GM23248 (cell line): Measurements from ENCODE around the gene LCN12. TPM values are rescaled to one million over a fixed set of nuclear protein-coding genes. Genes with fewer than 3 reads are reported as not detected.

Source experiments
- DNase-seq: peaks from one replicate; pipeline ENCODE4 v3.0.0-alpha.2; 2015
- H2AFZ ChIP-seq: fragments of 200-600 bp; sonication (generic); 2 replicates; pipeline ENCODE4 v1.6.1; 2016; ENCODE audit warnings: antibody characterized with exemption
- H3F3A ChIP-seq: fragments of 200-600 bp; sonication (generic); 2 replicates; pipeline ENCODE4 v1.6.1; 2016; ENCODE audit warnings: mild to moderate bottlenecking, antibody characterized with exemption, mixed run types; ENCODE audit not compliant: insufficient read depth
- H3K27ac ChIP-seq: fragments of 200-600 bp; sonication (generic); 2 replicates; pipeline ENCODE4 v1.5.1; 2016; ENCODE audit warnings: mild to moderate bottlenecking
- H3K27me3 ChIP-seq: fragments of 200-600 bp; sonication (generic); replicated peaks from 2 replicates; pipeline ENCODE4 v1.6.1; 2016; ENCODE audit warnings: mild to moderate bottlenecking; ENCODE audit not compliant: insufficient read depth
- H3K36me3 ChIP-seq: fragments of 200-600 bp; sonication (generic); 2 replicates; pipeline ENCODE4 v1.6.1; 2016; ENCODE audit warnings: low read depth, mild to moderate bottlenecking
- H3K4me1 ChIP-seq: fragments of 200-600 bp; sonication (generic); 2 replicates; pipeline ENCODE4 v1.6.1; 2016; ENCODE audit warnings: mild to moderate bottlenecking; ENCODE audit not compliant: insufficient read depth
- H3K4me2 ChIP-seq: fragments of 200-600 bp; sonication (generic); one replicate; pipeline ENCODE4 v1.6.1; 2016; ENCODE audit warnings: mild to moderate bottlenecking; ENCODE audit not compliant: unreplicated experiment
- H3K4me3 ChIP-seq: fragments of 200-600 bp; sonication (generic); 2 replicates; pipeline ENCODE4 v1.5.1; 2016; ENCODE audit warnings: mild to moderate bottlenecking
- H3K79me2 ChIP-seq: fragments of 200-600 bp; sonication (generic); 2 replicates; pipeline ENCODE4 v1.6.1; 2016; ENCODE audit warnings: mild to moderate bottlenecking; ENCODE audit not compliant: insufficient read depth
- H3K9ac ChIP-seq: fragments of 200-600 bp; sonication (generic); 2 replicates; pipeline ENCODE4 v1.6.1; 2016; ENCODE audit warnings: mild to moderate bottlenecking
- H3K9me2 ChIP-seq: fragments of 200-600 bp; sonication (generic); 2 replicates; pipeline ENCODE4 v1.6.1; 2016; ENCODE audit warnings: mixed run types, mild to moderate bottlenecking, moderate library complexity; ENCODE audit not compliant: insufficient read depth
- H3K9me3 ChIP-seq: fragments of 200-600 bp; sonication (generic); one replicate; pipeline ENCODE4 v1.6.1; 2017; ENCODE audit warnings: low read depth
- H4K20me1 ChIP-seq: fragments of 200-600 bp; sonication (generic); 2 replicates; pipeline ENCODE4 v1.6.0; 2016; ENCODE audit not compliant: insufficient read depth
- EZH2 ChIP-seq: fragments of 200-600 bp; sonication (generic); IDR thresholded peaks from 2 replicates; pipeline ENCODE4 v1.6.1; 2018; ENCODE audit warnings: antibody characterized with exemption, mild to moderate bottlenecking; ENCODE audit not compliant: insufficient read depth, poor library complexity, severe bottlenecking
- EZH2phosphoT487 ChIP-seq: fragments of 200-600 bp; sonication (generic); IDR thresholded peaks from 2 replicates; pipeline ENCODE4 v1.6.1; 2018; ENCODE audit warnings: antibody characterized with exemption, moderate library complexity, mild to moderate bottlenecking, low read depth; ENCODE audit not compliant: insufficient read depth
- WGBS, 2 experiments: methylation state at CpG; one replicate each; pipeline ENCODE4 v1.1.6; 2015 to 2017; ENCODE audit warnings: low lambda C conversion rate in 2 of 2, low coverage in 1 of 2; ENCODE audit errors: missing lambda C conversion rate in 2 of 2; 5-methylcytosine and 5-hydroxymethylcytosine counted together
- in situ Hi-C: fragments of 300-500 bp; cut with MboI; formaldehyde crosslinking; loops from 2 replicates; pipeline ENCODE4 v1.15.0; 2020
- polyA plus RNA-seq: library from polyadenylated mRNA; unstranded; fragments of >200 nt; fragmentation: Nextera tagmentation; extraction: Ambion mirVana; gene quantifications from 2 replicates; pipeline ENCODE4 v1.2.1, GENCODE V29; 2016
- total RNA-seq: library from RNA; depleted of rRNA; stranded (reverse); fragments of >200 nt; shearing (Covaris generic); gene quantifications from 2 replicates; pipeline ENCODE4 v1.2.3, GENCODE V29; 2014

LCN12 gene
- total and polyA plus RNA-seq, 2 experiments from 2014 or later: not detected

- no peaks in the 10 kb centered on the region for H3K36me3 ChIP-seq
- H3K4me1 ChIP-seq: no peaks in the 10 kb centered on the region
- H3K27ac ChIP-seq: no peak overlapping the region
- no peak for DNase-seq
- H3K9me3 ChIP-seq: no peaks in the 10 kb centered on the region
- no peaks in the 10 kb centered on the region for H3K79me2 ChIP-seq
- H3K4me3 ChIP-seq: no peak overlapping the region
- H3F3A ChIP-seq: no peaks in the 10 kb centered on the region
- in situ Hi-C loops: no loop called here
- no peak overlapping the region for H3K4me2 ChIP-seq
- H2AFZ ChIP-seq: no peak overlapping the region
- H3K9ac ChIP-seq: no peak overlapping the region
- TF ChIP-seq EZH2 (no peak), EZH2phosphoT487 (no peak)
- WGBS, 2 experiments: 94 to 95% methylated on average over 5 to 10 of the region's 11 CpGs
- no peaks in the 10 kb centered on the region for H3K27me3 ChIP-seq
- no peaks in the 10 kb centered on the region for H4K20me1 ChIP-seq
- no peaks in the 10 kb centered on the region for H3K9me2 ChIP-seq
Measured at GRCh38 chr9:136921307-136921706, 30.8 kb upstream of the LCN12 start.

DNA sequence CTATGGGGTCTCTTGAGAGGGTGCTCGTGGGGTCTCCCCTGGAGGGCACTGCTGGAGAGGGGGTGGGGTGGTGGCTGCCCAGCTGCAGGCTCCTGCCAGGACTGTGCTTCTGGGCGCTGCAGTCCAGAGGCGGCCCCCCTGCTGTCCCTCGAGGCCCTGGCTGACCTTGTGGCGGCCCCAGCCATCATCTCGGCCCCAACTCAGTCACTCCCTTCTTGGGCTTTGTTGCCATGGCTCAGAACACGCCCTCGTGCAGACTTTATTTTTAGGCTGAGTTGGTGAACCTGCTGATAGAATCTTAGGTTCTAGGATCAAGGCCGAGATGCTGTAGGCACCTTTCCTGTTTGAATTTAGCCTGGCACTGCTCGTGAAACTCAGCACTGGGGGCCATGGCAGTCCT lies 30.4 kb upstream of the LCN12 start:
- Histone ChIP-seq H3K4me2 (no peak overlapping the region), H3K36me3 (no peaks in the 10 kb centered on the region), H3K9me3 (no peaks in the 10 kb centered on the region), H3K4me3 (no peak overlapping the region), H3K79me2 (no peaks in the 10 kb centered on the region), H3K27ac (no peak overlapping the region), H4K20me1 (no peaks in the 10 kb centered on the region), H3K9ac (no peak overlapping the region), H2AFZ (no peak overlapping the region), H3K4me1 (no peaks in the 10 kb centered on the region), H3K9me2 (no peaks in the 10 kb centered on the region), H3F3A (no peaks in the 10 kb centered on the region), H3K27me3 (no peaks in the 10 kb centered on the region)
- no peak for DNase-seq
- in situ Hi-C loops: no loop called here
- TF ChIP-seq EZH2phosphoT487 (no peak), EZH2 (no peak)
- 91 to 94% methylated on average over 9 to 10 of the region's 10 CpGs for WGBS, 2 experiments

DNA sequence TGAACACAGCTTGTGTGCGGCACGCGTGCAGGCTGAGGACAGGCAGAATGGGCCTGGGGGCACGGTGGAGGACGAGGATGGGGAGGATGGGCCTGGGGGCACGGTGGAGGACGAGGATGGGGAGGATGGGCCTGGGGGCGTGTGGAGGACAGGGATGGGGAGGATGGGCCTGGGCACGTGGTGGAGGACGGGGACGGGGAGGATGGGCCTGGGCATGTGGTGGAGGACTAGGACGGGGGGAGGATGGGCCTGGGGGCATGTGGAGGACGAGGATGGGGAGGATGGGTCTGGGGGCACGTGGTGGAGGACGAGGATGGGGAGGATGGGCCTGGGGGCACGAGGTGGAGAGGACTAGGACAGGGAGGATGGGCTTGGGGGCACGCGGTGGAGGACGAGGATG lies 29.5 kb upstream of the LCN12 start:
- no peaks in the 10 kb centered on the region for H3K9me3 ChIP-seq
- WGBS, 2 experiments: 84 to 92% methylated on average over 7 to 19 of the region's 19 CpGs
- no peak for TF ChIP-seq EZH2phosphoT487
- no peak for TF ChIP-seq EZH2
- DNase-seq: no peak
- H3K36me3 ChIP-seq: no peaks in the 10 kb centered on the region
- no peaks in the 10 kb centered on the region for H3K27me3 ChIP-seq
- H3K4me1 ChIP-seq: no peaks in the 10 kb centered on the region
- H3K9ac ChIP-seq: no peak overlapping the region
- H4K20me1 ChIP-seq: no peaks in the 10 kb centered on the region
- H3K79me2 ChIP-seq: no peaks in the 10 kb centered on the region
- in situ Hi-C loops: no loop called here
- H3K4me2 ChIP-seq: no peak overlapping the region
- H3K27ac ChIP-seq: no peak overlapping the region
- H2AFZ ChIP-seq: no peak overlapping the region
- H3K4me3 ChIP-seq: no peak overlapping the region
- no peaks in the 10 kb centered on the region for H3K9me2 ChIP-seq
- no peaks in the 10 kb centered on the region for H3F3A ChIP-seq

- Histone ChIP-seq H2AFZ (no peak overlapping the region), H3K27ac (no peak overlapping the region), H3K9me2 (no peaks in the 10 kb centered on the region), H3F3A (no peaks in the 10 kb centered on the region), H3K4me3 (no peak overlapping the region), H3K9ac (no peak overlapping the region), H3K79me2 (no peaks in the 10 kb centered on the region), H3K4me1 (no peaks in the 10 kb centered on the region), H3K36me3 (no peaks in the 10 kb centered on the region), H3K27me3 (no peaks in the 10 kb centered on the region), H3K9me3 (no peaks in the 10 kb centered on the region), H3K4me2 (no peak overlapping the region), H4K20me1 (no peaks in the 10 kb centered on the region)
- DNase-seq: no peak
- in situ Hi-C loops: no loop called here
- TF ChIP-seq EZH2phosphoT487 (no peak), EZH2 (no peak)
- WGBS, 2 experiments: 93 to 95% methylated on average over 19 of the region's 19 CpGs
Measured at GRCh38 chr9:136923881-136924280, 28.2 kb upstream of the LCN12 start.
